ENCODE results near the gene NUDT7. TPM values are rescaled to one million over a fixed set of nuclear protein-coding genes. Genes with fewer than 3 reads are reported as not detected.

NUDT7 gene
- 1 to 10 TPM; 1.6 to 4.3 (median 3.3) TPM for total RNA-seq
- 6.9 TPM for total RNA-seq (2013)

- DNase-seq: peak; percentile 69 to 97
- intact Hi-C loops (cut with micrococcal nuclease): no loop called here
- Histone ChIP-seq H3K27me3 (ENCODE audit: control insufficient read depth, insufficient read depth, low read length) (no peaks in the 10 kb centered on the region), H3K9me3 (ENCODE audit: control insufficient read depth, insufficient read depth, low read length) (no peaks in the 10 kb centered on the region), H3K4me1 (ENCODE audit: control insufficient read depth, insufficient read depth, low read length) (peaks cover 14% of the 10 kb centered on the region), H3K36me3 (ENCODE audit: control insufficient read depth, insufficient read depth, low read length) (no peaks in the 10 kb centered on the region), H3K4me3 (ENCODE audit: low read length) (peak within 1 kb of the TSS; percentile 73), H3K27ac (ENCODE audit: low read length) (peak within 1 kb of the TSS; percentile 35)
- Mint-ChIP-seq H3K27me3 (ENCODE audit: low read depth in 2 of 2) (peaks cover 4% of the 10 kb centered on the region in 2 donors), H3K9me3 (no peaks in the 10 kb centered on the region), H3K36me3 (no peaks in the 10 kb centered on the region), H3K27ac (peak within 1 kb of the TSS; percentile 70 to 78), H3K4me3 (peak within 1 kb of the TSS; percentile 91), H3K4me1 (peaks cover 14 to 15% of the 10 kb centered on the region in 2 donors)
- peak; percentile 89 to 95 (median 95) for ATAC-seq
- no peak for TF ChIP-seq CTCF (IDR thresholded peaks at IDR 0.05)
- WGBS (ENCODE audit: insufficient coverage): under 1% methylated on average over 55 of the region's 55 CpGs
These were observed at the start of gene NUDT7 for GRCh38 chr16:77722309-77723107. Gene NUDT7 (plus strand): TSS chr16:77722514. CDS start chr16:77722583, 69 bp downstream.

GRCh38 chr16:77674888-77675287, 47.4 kb upstream of the NUDT7 start:
- no peak overlapping the region for H3K4me3 ChIP-seq (ENCODE audit: low read length)
- ATAC-seq: no peak

GRCh38 chr16:77675464-77676324, 46.6 kb upstream of the NUDT7 start:
- Mint-ChIP-seq H3K4me1 (no peaks in the 10 kb centered on the region), H3K36me3 (no peaks in the 10 kb centered on the region), H3K4me3 (no peak overlapping the region), H3K27ac (no peak overlapping the region), H3K27me3 (ENCODE audit: low read depth in 2 of 2) (no peaks in the 10 kb centered on the region), H3K9me3 (no peaks in the 10 kb centered on the region)
- Histone ChIP-seq H3K4me3 (ENCODE audit: low read length) (no peak overlapping the region), H3K27ac (ENCODE audit: low read length) (no peak overlapping the region), H3K27me3 (ENCODE audit: control insufficient read depth, insufficient read depth, low read length) (no peaks in the 10 kb centered on the region), H3K9me3 (ENCODE audit: control insufficient read depth, insufficient read depth, low read length) (no peaks in the 10 kb centered on the region), H3K36me3 (ENCODE audit: control insufficient read depth, insufficient read depth, low read length) (no peaks in the 10 kb centered on the region), H3K4me1 (ENCODE audit: control insufficient read depth, insufficient read depth, low read length) (no peaks in the 10 kb centered on the region)
- 37% methylated on average over 14 of the region's 15 CpGs for WGBS (ENCODE audit: insufficient coverage)
- ATAC-seq: peak; percentile 75 to 93 (median 86)
- intact Hi-C loops (cut with micrococcal nuclease): loop anchor here (1.0 to 5.0 kb wide), 3 partner anchors 296 to 422 kb away; partner anchors contain the start of gene WWOX
- peak; percentile 34 to 79 for DNase-seq
- TF ChIP-seq CTCF (IDR thresholded peaks at IDR 0.05): peak; percentile 85

More at GRCh38 chr16:77674888-77675287, 47.4 kb upstream of the NUDT7 start:
- no peaks in the 10 kb centered on the region for H3K4me1 Mint-ChIP-seq
- DNase-seq: no peak
- no peaks in the 10 kb centered on the region for H3K4me1 ChIP-seq (ENCODE audit: control insufficient read depth, insufficient read depth, low read length)
- no peaks in the 10 kb centered on the region for H3K27me3 ChIP-seq (ENCODE audit: control insufficient read depth, insufficient read depth, low read length)
- no peak overlapping the region for H3K4me3 Mint-ChIP-seq
- H3K27me3 Mint-ChIP-seq (ENCODE audit: low read depth in 2 of 2): no peaks in the 10 kb centered on the region
- intact Hi-C loops (cut with micrococcal nuclease): loop anchor here (1.0 to 5.0 kb wide), 3 partner anchors 296 to 422 kb away; partner anchors contain the start of gene WWOX
- H3K36me3 Mint-ChIP-seq: no peaks in the 10 kb centered on the region
- H3K27ac Mint-ChIP-seq: no peak overlapping the region
- H3K36me3 ChIP-seq (ENCODE audit: control insufficient read depth, insufficient read depth, low read length): no peaks in the 10 kb centered on the region
- no peak for TF ChIP-seq CTCF (IDR thresholded peaks at IDR 0.05)
- H3K9me3 Mint-ChIP-seq: no peaks in the 10 kb centered on the region
- WGBS (ENCODE audit: insufficient coverage): 50% methylated on average over 4 of the region's 4 CpGs
- H3K27ac ChIP-seq (ENCODE audit: low read length): no peak overlapping the region
- no peaks in the 10 kb centered on the region for H3K9me3 ChIP-seq (ENCODE audit: control insufficient read depth, insufficient read depth, low read length)
